ENCODE data around the gene RAB3IL1.
"Not testable (repeated sequence)": the region's sequence is repeated elsewhere in the genome, so short reads cannot be mapped to it uniquely, and the experiment has no call there.

RAB3IL1 gene

GRCh38 chr11:61959114-61959513 is 41.7 kb upstream of the RAB3IL1 start:
- Histone ChIP-seq H3K4me3 (ENCODE audit: low read length) (no peak overlapping the region), H3K27me3 (ENCODE audit: control insufficient read depth, insufficient read depth, low read length) (peaks cover 16% of the 10 kb centered on the region), H3K9me3 (ENCODE audit: control insufficient read depth, low read depth, low read length) (no peaks in the 10 kb centered on the region), H3K9ac (ENCODE audit: low read length) (no peak overlapping the region), H3K36me3 (ENCODE audit: control insufficient read depth, low read depth, low read length) (peaks cover 11% of the 10 kb centered on the region), H3K27ac (ENCODE audit: low read length) (no peak overlapping the region), H3K4me1 (ENCODE audit: control insufficient read depth, low read depth, low read length) (peaks cover 6% of the 10 kb centered on the region)

GRCh38 chr11:61958590-61958989 is 41.2 kb upstream of the RAB3IL1 start:
- Histone ChIP-seq H3K36me3 (ENCODE audit: control insufficient read depth, low read depth, low read length) (peaks cover 5% of the 10 kb centered on the region), H3K9me3 (ENCODE audit: control insufficient read depth, low read depth, low read length) (no peaks in the 10 kb centered on the region), H3K4me1 (ENCODE audit: control insufficient read depth, low read depth, low read length) (peaks cover 6% of the 10 kb centered on the region), H3K9ac (ENCODE audit: low read length) (no peak overlapping the region), H3K27me3 (ENCODE audit: control insufficient read depth, insufficient read depth, low read length) (peaks cover 19% of the 10 kb centered on the region), H3K4me3 (ENCODE audit: low read length) (no peak overlapping the region), H3K27ac (ENCODE audit: low read length) (no peak overlapping the region)

DNA sequence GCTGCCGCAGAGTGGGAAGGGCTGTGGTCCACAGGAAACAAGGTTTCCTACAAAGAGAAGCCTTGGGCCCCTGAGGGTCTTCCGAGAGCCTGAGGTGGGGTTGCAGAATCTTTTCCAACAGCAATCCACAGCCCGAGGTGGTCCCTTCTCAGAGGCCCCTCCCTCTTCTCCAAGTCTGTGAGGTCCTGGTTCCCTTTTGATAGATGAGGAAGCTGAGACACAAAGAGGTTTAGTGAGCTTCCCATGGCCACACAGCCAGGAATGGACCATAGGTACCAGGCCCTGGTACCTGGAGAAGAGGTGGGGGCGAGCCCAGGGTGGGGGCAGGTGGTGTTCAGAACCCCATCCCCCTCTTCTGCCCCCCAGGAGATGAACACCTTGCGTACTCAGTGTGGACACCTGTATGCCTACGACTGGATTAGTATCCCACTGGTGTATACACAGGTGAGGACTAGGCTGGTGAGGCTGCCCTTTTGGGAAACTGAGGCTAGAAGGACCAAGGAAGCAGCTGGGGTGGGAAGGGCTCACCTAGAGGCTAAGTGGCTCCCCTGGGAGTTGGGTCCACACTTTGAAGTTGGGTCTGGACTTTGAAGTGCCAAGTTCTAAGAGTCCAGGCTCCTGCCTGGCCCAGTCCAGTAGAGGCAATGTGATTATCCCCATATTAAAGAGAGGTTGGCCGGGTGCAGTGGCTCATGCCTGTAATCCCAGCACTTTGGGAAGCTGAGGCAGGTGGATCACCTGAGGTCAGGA is 39.8 kb upstream of the RAB3IL1 start:
- Histone ChIP-seq H3K27me3 (ENCODE audit: control insufficient read depth, insufficient read depth, low read length) (peaks cover 19% of the 10 kb centered on the region), H3K9me3 (ENCODE audit: control insufficient read depth, low read depth, low read length) (no peaks in the 10 kb centered on the region), H3K9ac (ENCODE audit: low read length) (no peak overlapping the region), H3K4me3 (ENCODE audit: low read length) (no peak overlapping the region), H3K27ac (ENCODE audit: low read length) (no peak overlapping the region), H3K4me1 (ENCODE audit: control insufficient read depth, low read depth, low read length) (peaks cover 6% of the 10 kb centered on the region), H3K36me3 (ENCODE audit: control insufficient read depth, low read depth, low read length) (no peaks in the 10 kb centered on the region)

- no peak overlapping the region for H3K27ac ChIP-seq (ENCODE audit: low read length)
- no peak overlapping the region for H3K4me3 ChIP-seq (ENCODE audit: low read length)
- H3K4me1 ChIP-seq (ENCODE audit: control insufficient read depth, low read depth, low read length) = peaks cover 6% of the 10 kb centered on the region
- no peaks in the 10 kb centered on the region for H3K9me3 ChIP-seq (ENCODE audit: control insufficient read depth, low read depth, low read length)
- no peaks in the 10 kb centered on the region for H3K36me3 ChIP-seq (ENCODE audit: control insufficient read depth, low read depth, low read length)
- H3K9ac ChIP-seq (ENCODE audit: low read length) = no peak overlapping the region
- H3K27me3 ChIP-seq (ENCODE audit: control insufficient read depth, insufficient read depth, low read length) = peaks cover 19% of the 10 kb centered on the region
Observed at GRCh38 chr11:61956191-61957020, 39.0 kb upstream of the RAB3IL1 start.

- Histone ChIP-seq H3K4me3 (ENCODE audit: low read length) (peak overlapping the region; percentile 28), H3K27ac (ENCODE audit: low read length) (no peak overlapping the region), H3K27me3 (ENCODE audit: control insufficient read depth, insufficient read depth, low read length) (peaks cover 19% of the 10 kb centered on the region), H3K9me3 (ENCODE audit: control insufficient read depth, low read depth, low read length) (no peaks in the 10 kb centered on the region), H3K4me1 (ENCODE audit: control insufficient read depth, low read depth, low read length) (peaks cover 6% of the 10 kb centered on the region), H3K9ac (ENCODE audit: low read length) (no peak overlapping the region), H3K36me3 (ENCODE audit: control insufficient read depth, low read depth, low read length) (no peaks in the 10 kb centered on the region)
Observed at GRCh38 chr11:61955422-61956135, 38.2 kb upstream of the RAB3IL1 start.

DNA sequence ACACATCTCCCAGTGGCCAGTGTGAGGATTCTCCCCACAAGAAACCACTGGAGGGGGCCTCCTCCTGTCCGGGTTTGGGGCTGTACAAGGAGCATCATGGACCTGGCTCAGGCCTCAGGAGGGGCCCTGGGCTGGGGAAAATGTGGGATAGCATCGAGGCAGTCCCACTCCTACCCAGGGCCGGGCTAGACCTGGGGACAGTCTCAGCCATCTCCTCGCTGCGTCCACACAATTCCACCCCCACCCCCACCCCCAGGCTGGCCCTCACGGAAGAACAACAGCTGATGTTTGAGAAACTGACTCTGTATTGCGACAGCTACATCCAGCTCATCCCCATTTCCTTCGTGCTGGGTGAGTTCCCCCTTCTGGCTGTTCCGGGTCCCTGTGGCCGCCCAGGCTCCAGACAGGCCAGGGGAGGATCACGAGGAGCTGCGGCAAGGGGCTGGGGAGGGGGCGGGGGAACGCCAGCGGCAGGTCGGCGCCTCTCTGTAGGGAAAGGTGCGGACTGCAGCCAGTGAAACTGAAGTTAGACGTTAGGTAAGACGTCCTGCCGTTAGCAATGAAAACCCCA is 37.6 kb upstream of the RAB3IL1 start:
- H3K36me3 ChIP-seq (ENCODE audit: control insufficient read depth, low read depth, low read length) = no peaks in the 10 kb centered on the region
- H3K9me3 ChIP-seq (ENCODE audit: control insufficient read depth, low read depth, low read length) = no peaks in the 10 kb centered on the region
- H3K4me3 ChIP-seq (ENCODE audit: low read length) = peak overlapping the region; percentile 28
- H3K9ac ChIP-seq (ENCODE audit: low read length) = no peak overlapping the region
- H3K4me1 ChIP-seq (ENCODE audit: control insufficient read depth, low read depth, low read length) = peaks cover 6% of the 10 kb centered on the region
- H3K27me3 ChIP-seq (ENCODE audit: control insufficient read depth, insufficient read depth, low read length) = peaks cover 19% of the 10 kb centered on the region
- no peak overlapping the region for H3K27ac ChIP-seq (ENCODE audit: low read length)

GRCh38 chr11:61954106-61954850 is 36.9 kb upstream of the RAB3IL1 start:
- no peaks in the 10 kb centered on the region for H3K36me3 ChIP-seq (ENCODE audit: control insufficient read depth, low read depth, low read length)
- no peaks in the 10 kb centered on the region for H3K9me3 ChIP-seq (ENCODE audit: control insufficient read depth, low read depth, low read length)
- peak overlapping the region; percentile 28 for H3K4me3 ChIP-seq (ENCODE audit: low read length)
- H3K27ac ChIP-seq (ENCODE audit: low read length) = no peak overlapping the region
- H3K9ac ChIP-seq (ENCODE audit: low read length) = no peak overlapping the region
- H3K4me1 ChIP-seq (ENCODE audit: control insufficient read depth, low read depth, low read length) = peaks cover 6% of the 10 kb centered on the region
- peaks cover 19% of the 10 kb centered on the region for H3K27me3 ChIP-seq (ENCODE audit: control insufficient read depth, insufficient read depth, low read length)

DNA sequence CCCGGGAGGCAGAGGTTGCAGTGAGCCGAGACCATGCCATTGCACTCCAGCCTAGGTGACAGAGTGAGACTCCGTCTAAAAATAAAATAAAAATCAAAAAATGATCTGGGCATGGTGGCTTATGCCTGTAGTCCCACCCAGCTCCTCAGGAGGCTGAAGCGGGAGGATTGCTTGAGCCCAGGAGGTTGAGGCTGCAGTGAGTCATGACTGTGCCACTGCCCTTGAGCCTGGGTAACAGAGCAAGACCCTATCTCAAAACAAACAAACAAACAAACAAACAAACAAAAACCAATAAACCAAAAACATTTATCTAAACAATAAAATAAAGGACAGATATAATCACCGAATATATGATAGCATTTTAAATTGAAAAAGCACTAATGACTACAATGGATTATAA is 36.3 kb upstream of the RAB3IL1 start:
- H3K9me3 ChIP-seq (ENCODE audit: control insufficient read depth, low read depth, low read length); H3K4me3 ChIP-seq (ENCODE audit: low read length); H3K4me1 ChIP-seq (ENCODE audit: control insufficient read depth, low read depth, low read length); H3K9ac ChIP-seq (ENCODE audit: low read length); H3K27ac ChIP-seq (ENCODE audit: low read length); H3K36me3 ChIP-seq (ENCODE audit: control insufficient read depth, low read depth, low read length): not testable (repeated sequence)
- H3K27me3 ChIP-seq (ENCODE audit: control insufficient read depth, insufficient read depth, low read length) = peaks cover 19% of the 10 kb centered on the region

DNA sequence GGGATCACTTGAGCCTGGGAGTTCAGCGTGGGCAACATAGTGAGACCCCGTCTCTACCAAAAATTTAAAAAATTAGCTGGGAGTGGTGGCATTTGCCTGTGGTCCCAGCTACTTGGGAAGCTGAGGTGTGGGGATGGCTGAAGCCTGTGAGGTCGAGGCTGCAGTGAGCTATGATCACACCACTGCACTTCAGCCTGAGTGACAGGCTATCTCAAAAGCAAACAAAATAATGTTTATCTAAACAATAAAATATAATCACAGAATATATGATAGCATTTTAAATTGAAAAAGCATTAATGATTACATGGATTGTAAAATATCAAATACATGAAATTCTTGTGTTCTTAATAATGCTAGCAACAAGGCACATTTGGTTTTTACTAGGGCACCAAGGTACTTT is 35.5 kb upstream of the RAB3IL1 start:
- H3K9me3 ChIP-seq (ENCODE audit: control insufficient read depth, low read depth, low read length) = no peaks in the 10 kb centered on the region
- no peak overlapping the region for H3K4me3 ChIP-seq (ENCODE audit: low read length)
- H3K27me3 ChIP-seq (ENCODE audit: control insufficient read depth, insufficient read depth, low read length) = peaks cover 19% of the 10 kb centered on the region
- H3K36me3 ChIP-seq (ENCODE audit: control insufficient read depth, low read depth, low read length) = no peaks in the 10 kb centered on the region
- peaks cover 6% of the 10 kb centered on the region for H3K4me1 ChIP-seq (ENCODE audit: control insufficient read depth, low read depth, low read length)
- H3K9ac ChIP-seq (ENCODE audit: low read length) = no peak overlapping the region
- H3K27ac ChIP-seq (ENCODE audit: low read length) = no peak overlapping the region

DNA sequence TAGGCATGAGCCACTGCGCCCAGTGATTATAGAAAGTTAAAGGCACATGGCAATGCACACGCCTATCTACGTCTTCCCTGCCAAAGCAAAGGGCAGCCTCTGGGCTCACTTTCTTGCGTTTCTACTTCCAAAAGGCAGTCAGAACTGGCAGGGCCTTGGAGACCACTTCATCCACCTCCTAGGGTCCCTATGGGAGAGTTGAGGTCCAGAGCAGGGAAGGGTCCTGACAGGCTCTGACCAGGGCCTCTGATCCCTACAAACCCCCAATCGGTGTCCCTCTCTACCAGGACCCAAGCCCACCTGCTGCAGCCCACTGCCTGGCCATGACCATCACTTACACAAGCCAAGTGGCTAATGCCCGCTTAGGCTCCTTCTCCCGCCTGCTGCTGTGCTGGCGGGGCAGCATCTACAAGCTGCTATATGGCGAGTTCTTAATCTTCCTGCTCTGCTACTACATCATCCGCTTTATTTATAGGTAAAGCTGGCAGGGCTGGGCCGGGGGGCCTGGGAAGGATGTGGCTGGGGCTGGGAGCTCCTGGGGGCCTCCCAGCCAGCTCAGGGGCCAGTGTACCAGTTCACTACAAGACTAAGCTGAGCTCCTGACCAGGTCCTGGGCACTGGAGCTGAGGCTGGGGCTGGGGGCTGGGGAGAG is 34.2 kb upstream of the RAB3IL1 start:
- H3K4me3 ChIP-seq (ENCODE audit: low read length) = no peak overlapping the region
- H3K9me3 ChIP-seq (ENCODE audit: control insufficient read depth, low read depth, low read length) = no peaks in the 10 kb centered on the region
- no peak overlapping the region for H3K27ac ChIP-seq (ENCODE audit: low read length)
- H3K4me1 ChIP-seq (ENCODE audit: control insufficient read depth, low read depth, low read length) = peaks cover 6% of the 10 kb centered on the region
- peaks cover 19% of the 10 kb centered on the region for H3K27me3 ChIP-seq (ENCODE audit: control insufficient read depth, insufficient read depth, low read length)
- H3K36me3 ChIP-seq (ENCODE audit: control insufficient read depth, low read depth, low read length) = no peaks in the 10 kb centered on the region
- no peak overlapping the region for H3K9ac ChIP-seq (ENCODE audit: low read length)

All from iPS-18a (cell line).